AG08396 (cell line): ENCODE measurements around the gene PHF21A.
"Not testable (repeated sequence)": the region's sequence is repeated elsewhere in the genome, so short reads cannot be mapped to it uniquely, and the experiment has no call there.

Experiments
- DNase-seq: peaks from one replicate; pipeline ENCODE4 v3.0.0; 2012; ENCODE audit warnings: low spot score, mixed read lengths

PHF21A gene

GRCh38 chr11:46034041-46034440 lies 87.2 kb downstream of the PHF21A start:
- no peak for DNase-seq

GRCh38 chr11:46026606-46027293 lies 94.5 kb downstream of the PHF21A start:
- peak; percentile 55 for DNase-seq

- DNase-seq, result no peak
Measured at GRCh38 chr11:46020084-46020599, 101.1 kb downstream of the PHF21A start.

GRCh38 chr11:46018651-46019050 lies 102.6 kb downstream of the PHF21A start:
- no peak for DNase-seq

GRCh38 chr11:46017341-46017740 lies 103.9 kb downstream of the PHF21A start:
- DNase-seq, result no peak

- no peak for DNase-seq
Measured at GRCh38 chr11:46015941-46016340, 105.3 kb downstream of the PHF21A start.

- not testable (repeated sequence) for DNase-seq
Measured at GRCh38 chr11:46014168-46014567, 107.1 kb downstream of the PHF21A start.

- DNase-seq, result no peak
Measured at GRCh38 chr11:46012185-46012584, 109.1 kb downstream of the PHF21A start.

- DNase-seq, result no peak
Measured at GRCh38 chr11:46010100-46010499, 111.2 kb downstream of the PHF21A start.

- no peak for DNase-seq
Measured at GRCh38 chr11:46009647-46010046, 111.6 kb downstream of the PHF21A start.

GRCh38 chr11:46006418-46007070 lies 114.7 kb downstream of the PHF21A start:
- DNase-seq, result peak; percentile 62

GRCh38 chr11:46003572-46003971 lies 117.7 kb downstream of the PHF21A start:
- peak; percentile 8 for DNase-seq

GRCh38 chr11:46002189-46002588 lies 119.1 kb downstream of the PHF21A start:
- DNase-seq, result no peak

GRCh38 chr11:46001448-46001914 lies 119.8 kb downstream of the PHF21A start:
- peak; percentile 33 for DNase-seq

- DNase-seq, result no peak
Measured at GRCh38 chr11:45997599-45997998, 123.7 kb downstream of the PHF21A start.

GRCh38 chr11:45995342-45995734 lies 125.9 kb downstream of the PHF21A start:
- DNase-seq, result no peak

- DNase-seq, result no peak
Measured at GRCh38 chr11:45994371-45995341, 126.6 kb downstream of the PHF21A start.

- DNase-seq, result no peak
Measured at GRCh38 chr11:45993531-45994001, 127.7 kb downstream of the PHF21A start.

GRCh38 chr11:45988921-45989320 lies 132.3 kb downstream of the PHF21A start:
- DNase-seq, result no peak

- no peak for DNase-seq
Measured at GRCh38 chr11:45985212-45985611, 136.0 kb downstream of the PHF21A start.

- DNase-seq, result no peak
Measured at GRCh38 chr11:45984192-45984591, 137.1 kb downstream of the PHF21A start.

GRCh38 chr11:45983471-45983845 lies 137.8 kb downstream of the PHF21A start:
- DNase-seq, result no peak
